Lower leg skin (tissue), 4 donors: ENCODE data around the gene SPACA4. TPM values are rescaled to one million over a fixed set of nuclear protein-coding genes. Genes with fewer than 3 reads are reported as not detected.
A peak's percentile ranks its signal among the peaks of the same experiment; 100 is the strongest.

Experiments used
- DNase-seq, 2 donors: peaks; one replicate each; pipeline ENCODE4 v3.0.0-alpha.2; 2019; ENCODE audit warnings: low spot score in 2 of 2
- H3K4me3 ChIP-seq: fragments of 200-600 bp; sonication (generic); 2 replicates; pipeline ENCODE4 v1.5.1; 2017; ENCODE audit warnings: mild to moderate bottlenecking, low read depth; ENCODE audit not compliant: poor library complexity, severe bottlenecking
- CTCF ChIP-seq, 3 donors: fragments of 450-650 bp; IDR thresholded peaks; one replicate each; pipeline ENCODE4 v1.5.1; 2016; ENCODE audit warnings: antibody characterized with exemption in 3 of 3, mild to moderate bottlenecking in 3 of 3, moderate library complexity in 2 of 3
- POLR2A ChIP-seq, 2 donors: fragments of 450-650 bp; IDR thresholded peaks; one replicate each; pipeline ENCODE4 v1.6.1; 2016 to 2017; ENCODE audit warnings: antibody characterized with exemption in 2 of 2, mild to moderate bottlenecking in 1 of 2, moderate library complexity in 1 of 2
- WGBS, 2 donors: methylation state at CpG; one replicate each; pipeline ENCODE4 v1.1.5; 2018; 5-methylcytosine and 5-hydroxymethylcytosine counted together
- intact Hi-C: fragments of 100-400 bp; cut with DNase I; formaldehyde crosslinking; loops from one replicate; pipeline ENCODE4 v1.15.0; 2023; ENCODE audit warnings: low total_unique reads
- total RNA-seq, 4 donors: library from RNA; depleted of rRNA; stranded (reverse); fragments of >200 nt; gene quantifications; one replicate each; pipeline ENCODE4 v1.1.0, GENCODE V29; 2016

Gene SPACA4
- total RNA-seq, 4 donors from 2014 or later, result 1.7 to 2.1 TPM; not detected in 2

GRCh38 chr19:48624067-48624594 is 17.6 kb downstream of the SPACA4 start:
- no peak for TF ChIP-seq CTCF (IDR thresholded peaks at IDR 0.05)
- TF ChIP-seq POLR2A (IDR thresholded peaks at IDR 0.05), result no peak
- peak; percentile 95 to 99 for DNase-seq
- no peak overlapping the region for H3K4me3 ChIP-seq
- intact Hi-C loops, result no loop called here
- WGBS, 2 donors, result 2% methylated on average over 28 to 40 of the region's 40 CpGs

GRCh38 chr19:48624791-48625723 is 18.5 kb downstream of the SPACA4 start:
- no peak overlapping the region for H3K4me3 ChIP-seq
- WGBS, 2 donors, result 64 to 65% methylated on average over 24 of the region's 24 CpGs
- no peak for DNase-seq
- no peak for TF ChIP-seq CTCF (IDR thresholded peaks at IDR 0.05)
- TF ChIP-seq POLR2A (IDR thresholded peaks at IDR 0.05), result no peak
- intact Hi-C loops, result no loop called here

- no peak for DNase-seq
- TF ChIP-seq POLR2A (IDR thresholded peaks at IDR 0.05) (no peak), CTCF (IDR thresholded peaks at IDR 0.05) (no peak)
- 87 to 92% methylated on average over 17 to 27 of the region's 30 CpGs for WGBS, 2 donors
- no peak overlapping the region for H3K4me3 ChIP-seq
- intact Hi-C loops, result no loop called here
Measured at GRCh38 chr19:48625891-48626327, 19.4 kb downstream of the SPACA4 start.

GRCh38 chr19:48627201-48627864 is 20.8 kb downstream of the SPACA4 start:
- TF ChIP-seq CTCF (IDR thresholded peaks at IDR 0.05) (no peak), POLR2A (IDR thresholded peaks at IDR 0.05) (no peak)
- WGBS, 2 donors, result 80% methylated on average over 6 of the region's 6 CpGs
- DNase-seq, result no peak
- H3K4me3 ChIP-seq, result no peak overlapping the region
- intact Hi-C loops, result no loop called here

- no peak overlapping the region for H3K4me3 ChIP-seq
- intact Hi-C loops, result no loop called here
- no peak for TF ChIP-seq POLR2A (IDR thresholded peaks at IDR 0.05)
- TF ChIP-seq CTCF (IDR thresholded peaks at IDR 0.05), result no peak
- 75 to 81% methylated on average over 11 to 17 of the region's 17 CpGs for WGBS, 2 donors
- DNase-seq, result no peak
Measured at GRCh38 chr19:48627865-48628314, 21.3 kb downstream of the SPACA4 start.
